Large intestine (tissue), 3 donors: ENCODE data around the gene PIGH. TPM values are rescaled to one million over a fixed set of nuclear protein-coding genes. Genes with fewer than 3 reads are reported as not detected.
A peak's percentile ranks its signal among the peaks of the same experiment; 100 is the strongest.
"Not testable (repeated sequence)": the region's sequence is repeated elsewhere in the genome, so short reads cannot be mapped to it uniquely, and the experiment has no call there.

Experiments
- DNase-seq, 2 donors: peaks; one replicate each; pipeline versions ENCODE4 v3.0.0 to v3.0.0-alpha.2; 2013
- H3K27ac ChIP-seq: one replicate; pipeline ENCODE4 v1.5.1; 2013; ENCODE audit warnings: low read length
- H3K27me3 ChIP-seq: 2 replicates; pipeline ENCODE4 v1.6.1; 2013; ENCODE audit warnings: low read length; ENCODE audit not compliant: control insufficient read depth, insufficient read depth
- H3K36me3 ChIP-seq: 2 replicates; pipeline ENCODE4 v1.6.1; 2013; ENCODE audit warnings: low read length; ENCODE audit not compliant: control insufficient read depth, insufficient read depth
- H3K4me1 ChIP-seq: one replicate; pipeline ENCODE4 v1.6.1; 2013; ENCODE audit warnings: low read length; ENCODE audit not compliant: control insufficient read depth, insufficient read depth
- H3K4me3 ChIP-seq: one replicate; pipeline ENCODE4 v1.5.1; 2013; ENCODE audit warnings: low read length
- H3K9me3 ChIP-seq: one replicate; pipeline ENCODE4 v1.6.1; 2013; ENCODE audit warnings: mild to moderate bottlenecking, low read depth, low read length, moderate library complexity; ENCODE audit not compliant: control insufficient read depth
- WGBS: methylation state at CpG from one replicate; pipeline ENCODE4 v1.1.5; 2013; ENCODE audit warnings: low lambda C conversion rate; ENCODE audit not compliant: insufficient coverage; 5-methylcytosine and 5-hydroxymethylcytosine counted together
- polyA plus RNA-seq: library from polyadenylated mRNA; unstranded; fragments of 120-200 nt; gene quantifications from one replicate; pipeline ENCODE4 v1.2.1, GENCODE V29; 2013

The PIGH gene
- polyA plus RNA-seq, 1 donor, result 51.4 TPM

- no peaks in the 10 kb centered on the region for H3K9me3 ChIP-seq
- peaks cover 32% of the 10 kb centered on the region for H3K36me3 ChIP-seq
- 0% methylated on average over 1 of the region's 11 CpGs for WGBS
- H3K27ac ChIP-seq, result no peak overlapping the region
- H3K27me3 ChIP-seq, result no peaks in the 10 kb centered on the region
- H3K4me1 ChIP-seq, result peaks cover 9% of the 10 kb centered on the region
- H3K4me3 ChIP-seq, result no peak overlapping the region
- DNase-seq, result no peak
These were observed 44.5 kb downstream of the PIGH start for GRCh38 chr14:67555518-67556090.

GRCh38 chr14:67554341-67554740, 45.7 kb downstream of the PIGH start:
- DNase-seq, result no peak

GRCh38 chr14:67553547-67553946, 46.5 kb downstream of the PIGH start:
- DNase-seq, result no peak
- Histone ChIP-seq H3K27me3 (no peaks in the 10 kb centered on the region), H3K4me3 (no peak overlapping the region), H3K27ac (no peak overlapping the region), H3K9me3 (no peaks in the 10 kb centered on the region), H3K4me1 (peaks cover 9% of the 10 kb centered on the region), H3K36me3 (peaks cover 28% of the 10 kb centered on the region)
- no CpG with 5 or more reads among the region's 3 CpGs for WGBS

More at GRCh38 chr14:67554341-67554740, 45.7 kb downstream of the PIGH start:
- Histone ChIP-seq H3K27ac (no peak overlapping the region), H3K27me3 (no peaks in the 10 kb centered on the region), H3K4me1 (peaks cover 9% of the 10 kb centered on the region), H3K4me3 (no peak overlapping the region), H3K9me3 (no peaks in the 10 kb centered on the region), H3K36me3 (peaks cover 34% of the 10 kb centered on the region)
- WGBS, result no CpG with 5 or more reads among the region's 7 CpGs

GRCh38 chr14:67551940-67552339, 48.1 kb downstream of the PIGH start:
- no peak for DNase-seq
- Histone ChIP-seq H3K27ac (no peak overlapping the region), H3K4me3 (no peak overlapping the region), H3K27me3 (no peaks in the 10 kb centered on the region), H3K4me1 (peaks cover 3% of the 10 kb centered on the region), H3K36me3 (peaks cover 25% of the 10 kb centered on the region), H3K9me3 (no peaks in the 10 kb centered on the region)
- WGBS, result no CpG with 5 or more reads among the region's 3 CpGs

- Histone ChIP-seq H3K36me3 (peaks cover 25% of the 10 kb centered on the region), H3K4me1 (no peaks in the 10 kb centered on the region), H3K27me3 (no peaks in the 10 kb centered on the region), H3K4me3 (no peak overlapping the region), H3K9me3 (no peaks in the 10 kb centered on the region), H3K27ac (no peak overlapping the region)
- WGBS, result no CpG with 5 or more reads among the region's 3 CpGs
- DNase-seq, result no peak
These were observed 48.9 kb downstream of the PIGH start for GRCh38 chr14:67551123-67551522.

- Histone ChIP-seq H3K27ac (no peak overlapping the region), H3K9me3 (no peaks in the 10 kb centered on the region), H3K4me3 (no peak overlapping the region), H3K27me3 (no peaks in the 10 kb centered on the region), H3K36me3 (peaks cover 20% of the 10 kb centered on the region), H3K4me1 (no peaks in the 10 kb centered on the region)
- WGBS, result 100% methylated on average over 1 of the region's 4 CpGs
- no peak for DNase-seq
These were observed 50.3 kb downstream of the PIGH start for GRCh38 chr14:67549734-67550133.

- H3K4me1 ChIP-seq, result peaks cover 10% of the 10 kb centered on the region
- H3K27me3 ChIP-seq, result no peaks in the 10 kb centered on the region
- peaks cover 35% of the 10 kb centered on the region for H3K36me3 ChIP-seq
- H3K9me3 ChIP-seq, result no peaks in the 10 kb centered on the region
- no peak overlapping the region for H3K4me3 ChIP-seq
- no CpG with 5 or more reads among the region's 5 CpGs for WGBS
- no peak overlapping the region for H3K27ac ChIP-seq
- no peak for DNase-seq
These were observed 52.8 kb downstream of the PIGH start for GRCh38 chr14:67547224-67547780.

GRCh38 chr14:67544590-67544989, 55.5 kb downstream of the PIGH start:
- H3K9me3 ChIP-seq, result no peaks in the 10 kb centered on the region
- H3K36me3 ChIP-seq, result peaks cover 23% of the 10 kb centered on the region
- 100% methylated on average over 1 of the region's 1 CpG for WGBS
- peaks cover 20% of the 10 kb centered on the region for H3K4me1 ChIP-seq
- no peak overlapping the region for H3K4me3 ChIP-seq
- DNase-seq, result no peak
- no peaks in the 10 kb centered on the region for H3K27me3 ChIP-seq
- H3K27ac ChIP-seq, result no peak overlapping the region

GRCh38 chr14:67542620-67543019, 57.4 kb downstream of the PIGH start:
- not testable (repeated sequence) for H3K4me3 ChIP-seq, H3K27me3 ChIP-seq, DNase-seq, H3K9me3 ChIP-seq
- H3K4me1 ChIP-seq, result peaks cover 20% of the 10 kb centered on the region
- 100% methylated on average over 1 of the region's 13 CpGs for WGBS
- peaks cover 21% of the 10 kb centered on the region for H3K36me3 ChIP-seq
- H3K27ac ChIP-seq, result peak overlapping the region; percentile 97

- peak; percentile 95 to 98 for DNase-seq
- H3K27ac ChIP-seq, result peak overlapping the region; percentile 97
- H3K27me3 ChIP-seq, result no peaks in the 10 kb centered on the region
- H3K4me3 ChIP-seq, result peak overlapping the region; percentile 48
- WGBS, result 16% methylated on average over 5 of the region's 24 CpGs
- no peaks in the 10 kb centered on the region for H3K9me3 ChIP-seq
- peaks cover 20% of the 10 kb centered on the region for H3K4me1 ChIP-seq
- H3K36me3 ChIP-seq, result peaks cover 18% of the 10 kb centered on the region
These were observed 58.4 kb downstream of the PIGH start for GRCh38 chr14:67541448-67542387.
